H1 (cell line): ENCODE measurements around the gene SPINT2. TPM values are rescaled to one million over a fixed set of nuclear protein-coding genes. Genes with fewer than 3 reads are reported as not detected.

Experiments
- CTCF ChIA-PET: fragments of 300-600 bp; sonication (Branson Sonifier 250); formaldehyde crosslinking; loops from one replicate; lab custom pipeline; 2021; ENCODE audit not compliant: partially characterized antibody; lab: Charles Lee
- POLR2A ChIA-PET: fragments of 300-600 bp; sonication (Branson Sonifier 250); formaldehyde crosslinking; loops from one replicate; lab custom pipeline; 2021; ENCODE audit warnings: inconsistent platforms; ENCODE audit not compliant: partially characterized antibody; lab: Charles Lee
- DNase-seq, 2 experiments: peaks; one replicate each; pipeline versions ENCODE4 v3.0.0 to v3.0.0-alpha.2; 2010 to 2022; ENCODE audit warnings: low spot score in 2 of 2, low read depth in 1 of 2, mixed read lengths in 1 of 2
- FAIRE-seq: peaks from 2 replicates; lab custom pipeline; 2011; peaks lifted over from hg19 to GRCh38; lab: Jason Lieb, UNC
- H2AFZ ChIP-seq: 2 replicates; pipeline ENCODE4 v1.8.1; 2012; ENCODE audit warnings: low read length, inconsistent platforms
- H2AK5ac ChIP-seq: 2 replicates; pipeline ENCODE4 v1.6.1; 2013; ENCODE audit warnings: low read depth, low read length
- H2BK120ac ChIP-seq: replicated peaks from 2 replicates; pipeline ENCODE3; 2013; ENCODE audit warnings: low read depth, low read length, inconsistent platforms
- H2BK12ac ChIP-seq: 2 replicates; pipeline ENCODE4 v1.6.1; 2013; ENCODE audit warnings: low read depth, low read length
- H2BK15ac ChIP-seq: 2 replicates; pipeline ENCODE4 v1.6.1; 2013; ENCODE audit warnings: low read length
- H2BK20ac ChIP-seq: 2 replicates; pipeline ENCODE4 v1.6.1; 2013; ENCODE audit warnings: low read length
- H2BK5ac ChIP-seq: 2 replicates; pipeline ENCODE4 v1.6.1; 2013; ENCODE audit warnings: low read depth, low read length
- H3K14ac ChIP-seq: 2 replicates; pipeline ENCODE4 v1.6.1; 2013; ENCODE audit warnings: inconsistent platforms; ENCODE audit not compliant: insufficient read length
- H3K18ac ChIP-seq: 2 replicates; pipeline ENCODE4 v1.6.1; 2013; ENCODE audit warnings: low read length; ENCODE audit errors: extremely low read depth
- H3K23ac ChIP-seq: 2 replicates; pipeline ENCODE4 v1.6.1; 2013; ENCODE audit warnings: inconsistent platforms; ENCODE audit not compliant: insufficient read length
- H3K23me2 ChIP-seq: 2 replicates; pipeline ENCODE4 v1.6.1; 2013; ENCODE audit warnings: low read depth, low read length
- H3K27ac ChIP-seq: 2 replicates; pipeline ENCODE4 v1.6.1; 2011; ENCODE audit warnings: low read depth, low read length, inconsistent platforms
- H3K27me3 ChIP-seq, 4 experiments: replicated peaks in 1 of 4; 1 replicate in 1 of 4; 2 replicates in 3 of 4; pipeline versions ENCODE4 v1.6.1 to v1.8.1; 2011 to 2013; ENCODE audit warnings: low read length in 3 of 4, mild to moderate bottlenecking in 3 of 4, inconsistent platforms in 2 of 4, mixed read lengths in 2 of 4, moderate library complexity in 1 of 4; ENCODE audit not compliant: control insufficient read depth in 3 of 4, insufficient read depth in 3 of 4; ENCODE audit errors: extremely low read depth in 1 of 4
- H3K36me3 ChIP-seq, 4 experiments: 2 replicates each; pipeline versions ENCODE4 v1.6.1 to v1.8.1; 2011 to 2013; ENCODE audit warnings: mild to moderate bottlenecking in 4 of 4, low read length in 3 of 4, moderate library complexity in 2 of 4, control low read depth in 1 of 4, inconsistent platforms in 1 of 4; ENCODE audit not compliant: insufficient read depth in 4 of 4, control insufficient read depth in 2 of 4
- H3K4ac ChIP-seq: replicated peaks from 2 replicates; pipeline ENCODE3; 2013; ENCODE audit warnings: low read length, low read depth, mixed read lengths, inconsistent platforms; ENCODE audit not compliant: insufficient read length
- H3K4me1 ChIP-seq, 4 experiments: replicated peaks in 1 of 4; 1 replicate in 1 of 4; 2 replicates in 3 of 4; pipeline versions ENCODE4 v1.6.1 to v1.8.1; 2011 to 2013; ENCODE audit warnings: low read length in 3 of 4, inconsistent platforms in 2 of 4, mixed read lengths in 1 of 4; ENCODE audit not compliant: insufficient read depth in 4 of 4, control insufficient read depth in 3 of 4
- H3K4me2 ChIP-seq, 2 experiments: 2 replicates each; pipeline versions ENCODE4 v1.6.1 to v1.8.1; 2011 to 2013; ENCODE audit warnings: low read depth in 2 of 2, low read length in 2 of 2, control low read depth in 1 of 2, inconsistent platforms in 1 of 2, mild to moderate bottlenecking in 1 of 2; ENCODE audit not compliant: insufficient read depth in 1 of 2
- H3K4me3 ChIP-seq, 4 experiments: fragments of 200-600, 300-600 bp in 1 of 4; sonication (generic), shearing (Covaris generic), sonication (Bioruptor Twin) in 1 of 4; 2 replicates each; pipeline versions ENCODE4 v1.5.1 to v1.8.1; 2011 to 2016; ENCODE audit warnings: low read length in 4 of 4, low read depth in 3 of 4, control low read depth in 2 of 4, inconsistent platforms in 2 of 4, mild to moderate bottlenecking in 2 of 4, mixed read lengths in 1 of 4, moderate library complexity in 1 of 4; ENCODE audit not compliant: insufficient read depth in 2 of 4; ENCODE audit errors: extremely low read depth in 1 of 4
- H3K56ac ChIP-seq: replicated peaks from 2 replicates; pipeline ENCODE3; 2013; ENCODE audit warnings: low read depth, mild to moderate bottlenecking, mixed read lengths, low read length, inconsistent platforms; ENCODE audit not compliant: insufficient read length
- H3K79me1 ChIP-seq: 2 replicates; pipeline ENCODE4 v1.6.1; 2013; ENCODE audit warnings: low read depth, low read length, control low read depth
- H3K79me2 ChIP-seq, 2 experiments: 2 replicates each; pipeline versions ENCODE4 v1.6.1 to v1.8.1; 2012 to 2013; ENCODE audit warnings: low read length in 2 of 2, mild to moderate bottlenecking in 2 of 2, inconsistent platforms in 1 of 2; ENCODE audit not compliant: insufficient read depth in 2 of 2, control insufficient read depth in 1 of 2
- H3K9ac ChIP-seq, 4 experiments: replicated peaks in 1 of 4; 1 replicate in 1 of 4; 2 replicates in 3 of 4; pipeline versions ENCODE4 v1.6.1 to v1.8.1; 2011 to 2013; ENCODE audit warnings: low read depth in 3 of 4, low read length in 3 of 4, control low read depth in 2 of 4, mild to moderate bottlenecking in 2 of 4, moderate library complexity in 2 of 4, inconsistent platforms in 1 of 4; ENCODE audit errors: extremely low read depth in 1 of 4
- H3K9me3 ChIP-seq, 2 experiments: 2 replicates each; pipeline versions ENCODE4 v1.6.1 to v1.8.1; 2012 to 2013; ENCODE audit warnings: mild to moderate bottlenecking in 2 of 2, moderate library complexity in 2 of 2, control low read depth in 1 of 2, inconsistent platforms in 1 of 2, low read depth in 1 of 2, low read length in 1 of 2, mixed read lengths in 1 of 2; ENCODE audit not compliant: insufficient read depth in 2 of 2
- H4K20me1 ChIP-seq, 2 experiments: replicated peaks in 1 of 2; 2 replicates each; pipeline versions ENCODE3 to v1.8.1; 2011 to 2013; ENCODE audit warnings: inconsistent platforms in 2 of 2, low read length in 2 of 2, mild to moderate bottlenecking in 1 of 2; ENCODE audit not compliant: insufficient read depth in 2 of 2, control insufficient read depth in 1 of 2
- H4K5ac ChIP-seq: 2 replicates; pipeline ENCODE4 v1.6.1; 2013; ENCODE audit warnings: low read length, low read depth, mixed read lengths, inconsistent platforms; ENCODE audit not compliant: insufficient read length
- H4K8ac ChIP-seq: 2 replicates; pipeline ENCODE4 v1.8.0; 2013; ENCODE audit warnings: mild to moderate bottlenecking, moderate library complexity, low read length, inconsistent platforms; ENCODE audit not compliant: insufficient read depth; ENCODE audit errors: extremely low read depth
- H4K91ac ChIP-seq: replicated peaks from 2 replicates; pipeline ENCODE3; 2013; ENCODE audit warnings: low read length, mixed read lengths, inconsistent platforms; ENCODE audit not compliant: insufficient read length
- ASH2L ChIP-seq: fragments of 200-600, 300-600 bp; sonication (generic); IDR thresholded peaks from one replicate; pipeline ENCODE4 v1.7.1; 2017; ENCODE audit warnings: low read length
- FOSL1 ChIP-seq: IDR thresholded peaks from 2 replicates; pipeline ENCODE4 v1.6.1; 2011; ENCODE audit warnings: mild to moderate bottlenecking, low read depth, low read length, moderate library complexity; ENCODE audit not compliant: insufficient read depth
- SIN3A ChIP-seq, 2 experiments: IDR thresholded peaks in 1 of 2; conservative IDR thresholded peaks in 1 of 2; 2 replicates each; pipeline ENCODE4 v1.6.1; 2011 to 2012; ENCODE audit warnings: low read length in 2 of 2, improper control_type of control experiment in 1 of 2, low read depth in 1 of 2, mild to moderate bottlenecking in 1 of 2
- TCF12 ChIP-seq: IDR thresholded peaks from 2 replicates; pipeline ENCODE4 v1.6.1; 2011; ENCODE audit warnings: low read depth, mild to moderate bottlenecking, low read length
- WGBS, 2 experiments: shearing (Covaris generic) in 1 of 2; methylation state at CpG; one replicate each; pipeline versions ENCODE4 v1.1.6 to v1.1.7; 2013 to 2015; ENCODE audit warnings: low lambda C conversion rate in 2 of 2, mixed read lengths in 2 of 2, inconsistent platforms in 1 of 2, low coverage in 1 of 2, missing lambda C conversion rate in 1 of 2; ENCODE audit not compliant: insufficient replicate concordance in 2 of 2, insufficient coverage in 1 of 2, insufficient read length in 1 of 2; ENCODE audit errors: extremely low coverage in 1 of 2, missing lambda C conversion rate in 1 of 2; 5-methylcytosine and 5-hydroxymethylcytosine counted together
- polyA plus RNA-seq, 7 experiments: library from polyadenylated mRNA; depleted of rRNA in 3 of 7; stranded (reverse) in 5 of 7; unstranded in 2 of 7; fragments of >200 nt in 5 of 7; fragments of 200-250 nt in 2 of 7; gene quantifications; 1 replicate in 5 of 7; 2 replicates in 1 of 7; 4 replicates in 1 of 7; pipeline versions ENCODE4 v1.2.1 to v1.2.3, GENCODE V29; 2011 to 2013; ENCODE audit warnings: missing spikeins in 2 of 7, mixed read lengths in 2 of 7
- total RNA-seq: library from RNA; stranded (reverse); fragmentation: NEBNext Ultra II Directional; extraction: Animal tissue kit (Norgen Biotek cat#: 25700); gene quantifications from 2 replicates; pipeline ENCODE4 v1.2.1, GENCODE V29; 2021

The SPINT2 gene
- total and polyA plus RNA-seq, 2 of the 8 experiments (the other 6 are each of a cell fraction or from before 2014, with no cell fraction given), result 294 to 296 TPM

DNA sequence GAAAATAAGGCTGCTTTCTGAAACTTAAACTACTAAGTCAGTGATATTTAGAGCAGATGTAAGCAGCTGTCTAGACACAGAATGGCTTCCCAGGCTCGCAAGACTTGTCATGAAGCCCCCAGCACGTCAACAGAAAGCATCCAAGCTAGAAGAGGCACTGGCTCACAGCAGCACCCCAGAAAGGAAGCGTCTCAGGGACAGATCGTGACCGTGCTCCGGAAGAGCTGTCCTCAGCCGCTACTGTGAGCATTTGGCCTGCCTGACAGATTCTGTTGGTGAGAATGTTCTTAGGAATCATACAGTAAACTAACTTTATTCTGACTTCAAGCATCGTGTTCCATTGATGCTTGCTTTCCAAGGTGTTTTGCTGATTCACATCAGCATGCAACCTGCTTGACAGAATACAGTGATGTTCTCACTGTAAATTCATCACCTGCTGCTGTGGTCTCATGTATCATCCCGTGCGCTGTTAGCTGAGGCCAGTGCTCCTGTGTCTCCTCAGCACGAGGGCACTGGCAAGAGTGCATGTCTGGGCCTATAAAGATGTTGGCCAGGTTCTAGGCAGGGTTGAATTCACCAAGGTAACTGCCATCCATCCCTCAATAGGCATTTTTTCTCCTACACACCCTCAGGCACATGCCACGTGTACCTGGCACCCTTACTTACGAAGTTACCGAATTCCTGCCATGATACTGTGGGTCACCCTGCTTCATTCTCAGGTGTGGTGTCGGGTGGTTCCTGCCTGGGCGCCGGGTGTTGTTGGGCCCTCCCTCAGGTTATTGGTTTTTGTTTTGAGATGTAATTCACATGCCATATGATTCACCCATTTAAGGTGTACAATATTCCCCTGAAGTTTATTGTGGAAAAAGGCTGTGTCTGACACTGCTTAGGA lies 15.9 kb downstream of the SPINT2 start:
- no peak for DNase-seq
- WGBS, 2 experiments, result 91% methylated on average over 17 of the region's 17 CpGs; no CpG with 5 or more reads in 1 of the 2 experiments
- H2BK12ac ChIP-seq, result no peak overlapping the region
- H2BK15ac ChIP-seq, result no peak overlapping the region
- H3K14ac ChIP-seq, result no peak overlapping the region
- H3K23ac ChIP-seq, result no peak overlapping the region
- no peak overlapping the region for H2AFZ ChIP-seq
- no peaks in the 10 kb centered on the region for H3K9me3 ChIP-seq
- no peak for TF ChIP-seq TCF12
- no peak for TF ChIP-seq ASH2L
- no peak for TF ChIP-seq SIN3A (conservative IDR thresholded peaks at IDR 0.05 in 1 of 2, IDR thresholded peaks at IDR 0.05 in 1 of 2; ENCODE audit: low read depth in 1 of 2, low read length in 2 of 2)
- TF ChIP-seq FOSL1, result no peak
- TF ChIP-seq, all 59 proteins: peak for 0
- peaks cover 8 to 74% of the 10 kb centered on the region in 2 experiments for H3K79me2 ChIP-seq
- H3K27ac ChIP-seq, result no peak overlapping the region
- no peak overlapping the region for H3K4ac ChIP-seq
- no peak overlapping the region for H3K9ac ChIP-seq
- H3K27me3 ChIP-seq, result no peaks in the 10 kb centered on the region
- H2AK5ac ChIP-seq, result no peak overlapping the region
- H2BK20ac ChIP-seq, result no peak overlapping the region
- no peaks in the 10 kb centered on the region for H3K23me2 ChIP-seq
- H3K4me3 ChIP-seq, result no peak overlapping the region
- H3K4me1 ChIP-seq, result no peaks in the 10 kb centered on the region; a peak in 1 of 7 replicates
- no peak overlapping the region for H4K5ac ChIP-seq
- no peak overlapping the region for H4K91ac ChIP-seq
- no peak overlapping the region for H4K8ac ChIP-seq
- FAIRE-seq, result no peak
- peaks cover 24% of the 10 kb centered on the region for H3K79me1 ChIP-seq
- no peak overlapping the region for H2BK120ac ChIP-seq
- peaks cover 0 to 17% (median 5%) of the 10 kb centered on the region in 4 experiments; a peak in 5 of 8 replicates for H3K36me3 ChIP-seq
- no peak overlapping the region for H2BK5ac ChIP-seq
- H4K20me1 ChIP-seq, result peaks cover 24 to 32% of the 10 kb centered on the region in 2 experiments
- H3K56ac ChIP-seq, result no peak overlapping the region
- H3K18ac ChIP-seq, result no peak overlapping the region
- POLR2A ChIA-PET, result interaction anchor here (0.6 to 3.3 kb wide), 7 partner anchors 11 to 108 kb away, joined by 3 to 12 read pairs (median 3); partner anchors contain the start of genes C19orf33, GGN and SPINT2
- CTCF ChIA-PET, result interaction anchor here (1.5 to 2.0 kb wide), 2 partner anchors 8 to 11 kb away, joined by 4 to 12 read pairs; no protein-coding TSS in a partner anchor
- H3K4me2 ChIP-seq, result no peak overlapping the region
